Stimulated activated CD4-positive, alpha-beta T cell treated with anti-CD3 and anti-CD28 coated beads, TNF-alpha, amount 100 ng/mL, for 4 hours (primary cell): ENCODE results near the gene HNRNPU.
"Not testable (repeated sequence)": the region's sequence is repeated elsewhere in the genome, so short reads cannot be mapped to it uniquely, and the experiment has no call there.

Experiments
- DNase-seq, 3 experiments: peaks; one replicate each; pipeline ENCODE4 v3.0.0-alpha.2; 2020; ENCODE audit warnings: low read depth in 3 of 3

The HNRNPU gene

GRCh38 chr1:244840219-244840794 is 24.0 kb downstream of the HNRNPU start:
- DNase-seq, result no peak

GRCh38 chr1:244839656-244840055 is 24.7 kb downstream of the HNRNPU start:
- no peak for DNase-seq

- no peak for DNase-seq
Observed at GRCh38 chr1:244837597-244838258, 26.6 kb downstream of the HNRNPU start.

- DNase-seq, result no peak
Observed at GRCh38 chr1:244836584-244836983, 27.8 kb downstream of the HNRNPU start.

- no peak for DNase-seq
Observed at GRCh38 chr1:244836135-244836521, 28.2 kb downstream of the HNRNPU start.

- peak; percentile 83 to 87 (median 85) for DNase-seq
Observed at GRCh38 chr1:244835276-244836134, 28.8 kb downstream of the HNRNPU start, which contains the start of gene COX20. TSS of gene COX20 (plus strand) at chr1:244835658. CDS start at chr1:244835715, 57 bp downstream.

- DNase-seq, result peak; percentile 81 to 86 (median 83)
Observed at GRCh38 chr1:244834543-244835275, 29.6 kb downstream of the HNRNPU start.

GRCh38 chr1:244833734-244834542 is 30.4 kb downstream of the HNRNPU start:
- DNase-seq, result peak in 2 of 3 experiments; percentile 5 to 28

- not testable (repeated sequence) for DNase-seq
Observed at GRCh38 chr1:244833260-244833659, 31.1 kb downstream of the HNRNPU start.

GRCh38 chr1:244830639-244831038 is 33.7 kb downstream of the HNRNPU start:
- no peak for DNase-seq

GRCh38 chr1:244826712-244827111 is 37.6 kb downstream of the HNRNPU start:
- DNase-seq, result no peak

- DNase-seq, result no peak
Observed at GRCh38 chr1:244822878-244823277, 41.5 kb downstream of the HNRNPU start.

- no peak for DNase-seq
Observed at GRCh38 chr1:244821134-244821533, 43.2 kb downstream of the HNRNPU start.

GRCh38 chr1:244820131-244820530 is 44.2 kb downstream of the HNRNPU start:
- no peak for DNase-seq

- no peak for DNase-seq
Observed at GRCh38 chr1:244817415-244817894, 46.9 kb downstream of the HNRNPU start.

- no peak for DNase-seq
Observed at GRCh38 chr1:244815600-244816099, 48.7 kb downstream of the HNRNPU start.

GRCh38 chr1:244813327-244813726 is 51.0 kb downstream of the HNRNPU start:
- DNase-seq, result no peak

GRCh38 chr1:244810221-244810620 is 54.1 kb downstream of the HNRNPU start:
- DNase-seq, result no peak

- DNase-seq, result no peak
Observed at GRCh38 chr1:244807138-244807537, 57.2 kb downstream of the HNRNPU start.

GRCh38 chr1:244804841-244805240 is 59.5 kb downstream of the HNRNPU start:
- DNase-seq, result no peak
